HUES48 (cell line): Measurements from ENCODE around the gene ID2.
"Not testable (repeated sequence)": the region's sequence is repeated elsewhere in the genome, so short reads cannot be mapped to it uniquely, and the experiment has no call there.

Source experiments
- H3K27ac ChIP-seq: one replicate; pipeline ENCODE4 v1.7.0; 2013; ENCODE audit warnings: low read depth, low read length, inconsistent platforms
- H3K27me3 ChIP-seq: 2 replicates; pipeline ENCODE4 v1.6.1; 2013; ENCODE audit warnings: mild to moderate bottlenecking, low read length; ENCODE audit not compliant: control insufficient read depth, insufficient read depth
- H3K36me3 ChIP-seq: 2 replicates; pipeline ENCODE4 v1.6.1; 2013; ENCODE audit warnings: low read length; ENCODE audit not compliant: control insufficient read depth, insufficient read depth
- H3K4me1 ChIP-seq: 2 replicates; pipeline ENCODE4 v1.6.1; 2013; ENCODE audit warnings: mild to moderate bottlenecking, low read length; ENCODE audit not compliant: control insufficient read depth, insufficient read depth
- H3K4me3 ChIP-seq: 2 replicates; pipeline ENCODE4 v1.5.1; 2013; ENCODE audit warnings: mild to moderate bottlenecking, low read depth, low read length
- H3K9ac ChIP-seq: 2 replicates; pipeline ENCODE4 v1.6.1; 2013; ENCODE audit warnings: mild to moderate bottlenecking, low read depth, low read length, moderate library complexity
- H3K9me3 ChIP-seq: 2 replicates; pipeline ENCODE4 v1.6.1; 2013; ENCODE audit warnings: low read length; ENCODE audit not compliant: control insufficient read depth, insufficient read depth

ID2 gene

DNA sequence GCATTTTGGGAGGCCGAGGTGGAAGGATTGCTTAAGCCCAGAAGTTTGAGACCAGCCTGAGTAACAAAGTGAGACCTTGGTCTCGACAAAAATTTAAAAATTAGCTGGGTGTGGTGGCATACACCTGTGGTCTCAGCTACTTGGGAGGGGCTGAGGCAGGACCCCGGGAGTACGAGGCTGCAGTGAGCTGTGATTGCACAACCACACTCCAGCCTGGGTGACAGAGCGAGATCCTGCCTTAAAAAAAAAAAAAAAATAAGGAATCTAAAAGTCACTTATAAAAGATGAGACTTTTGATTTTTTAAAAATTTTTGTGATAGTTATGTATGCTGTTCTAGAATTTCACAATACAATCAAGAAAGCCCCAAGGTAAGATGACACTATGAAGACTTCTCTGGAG is 33.1 kb downstream of the ID2 start:
- H3K9ac ChIP-seq, result no peak overlapping the region
- no peaks in the 10 kb centered on the region for H3K36me3 ChIP-seq
- no peaks in the 10 kb centered on the region for H3K27me3 ChIP-seq
- H3K4me1 ChIP-seq, result no peaks in the 10 kb centered on the region
- no peaks in the 10 kb centered on the region for H3K9me3 ChIP-seq
- no peak overlapping the region for H3K4me3 ChIP-seq
- H3K27ac ChIP-seq, result no peak overlapping the region

- Histone ChIP-seq H3K4me1 (no peaks in the 10 kb centered on the region), H3K27me3 (no peaks in the 10 kb centered on the region), H3K36me3 (no peaks in the 10 kb centered on the region), H3K4me3 (no peak overlapping the region), H3K9ac (no peak overlapping the region), H3K27ac (no peak overlapping the region), H3K9me3 (no peaks in the 10 kb centered on the region)
Observed at GRCh38 chr2:8719528-8719927, 37.7 kb downstream of the ID2 start.

- no peaks in the 10 kb centered on the region for H3K4me1 ChIP-seq
- no peaks in the 10 kb centered on the region for H3K9me3 ChIP-seq
- H3K4me3 ChIP-seq, result no peak overlapping the region
- no peak overlapping the region for H3K27ac ChIP-seq
- no peaks in the 10 kb centered on the region for H3K36me3 ChIP-seq
- H3K9ac ChIP-seq, result no peak overlapping the region
- no peaks in the 10 kb centered on the region for H3K27me3 ChIP-seq
Observed at GRCh38 chr2:8720741-8721140, 38.9 kb downstream of the ID2 start.

- no peaks in the 10 kb centered on the region for H3K4me1 ChIP-seq
- H3K27ac ChIP-seq, result no peak overlapping the region
- H3K27me3 ChIP-seq, result no peaks in the 10 kb centered on the region
- no peaks in the 10 kb centered on the region for H3K9me3 ChIP-seq
- H3K9ac ChIP-seq, result no peak overlapping the region
- H3K4me3 ChIP-seq, result no peak overlapping the region
- H3K36me3 ChIP-seq, result no peaks in the 10 kb centered on the region
Observed at GRCh38 chr2:8721410-8721809, 39.6 kb downstream of the ID2 start.

DNA sequence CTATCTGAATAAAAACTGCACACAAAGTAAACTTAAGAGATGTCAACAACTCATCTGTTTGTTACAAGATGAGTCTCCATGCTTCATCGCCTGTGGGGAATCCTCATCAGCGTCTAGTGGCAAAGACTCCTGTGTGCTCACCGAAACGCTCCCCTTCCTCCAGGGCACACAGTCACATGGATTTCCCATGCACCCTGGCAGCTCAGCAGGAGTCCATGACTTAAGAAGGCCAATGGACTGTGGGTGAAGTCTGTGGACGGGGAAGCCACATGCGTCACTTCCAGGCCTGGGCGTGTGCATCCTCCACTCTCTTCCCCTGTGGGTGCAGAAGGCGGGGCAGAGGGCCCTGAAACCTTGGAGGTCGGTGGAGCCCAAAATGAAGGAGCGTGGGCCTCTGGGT is 41.1 kb downstream of the ID2 start:
- no peaks in the 10 kb centered on the region for H3K9me3 ChIP-seq
- H3K27ac ChIP-seq, result no peak overlapping the region
- H3K27me3 ChIP-seq, result no peaks in the 10 kb centered on the region
- H3K4me1 ChIP-seq, result no peaks in the 10 kb centered on the region
- H3K36me3 ChIP-seq, result no peaks in the 10 kb centered on the region
- H3K4me3 ChIP-seq, result no peak overlapping the region
- no peak overlapping the region for H3K9ac ChIP-seq

DNA sequence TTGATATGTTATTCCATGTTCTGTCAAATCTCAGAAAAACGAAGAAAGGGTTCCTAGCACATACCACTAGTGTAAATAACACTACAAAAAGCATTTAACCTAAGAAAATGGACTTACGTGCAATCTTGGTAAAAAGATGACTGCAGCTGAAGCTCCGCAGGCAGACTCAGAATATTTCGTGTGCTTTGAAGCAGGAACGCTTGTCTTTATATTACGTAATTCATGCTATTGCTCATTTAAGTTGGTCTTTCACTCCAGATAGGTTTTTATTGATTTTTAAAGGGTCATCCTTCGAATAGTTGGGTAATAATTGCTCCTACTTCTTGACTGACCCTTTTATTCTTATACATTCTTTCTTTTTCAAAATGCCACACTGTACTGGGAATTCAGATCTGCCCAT is 44.0 kb downstream of the ID2 start:
- H3K4me1 ChIP-seq, result no peaks in the 10 kb centered on the region
- no peak overlapping the region for H3K27ac ChIP-seq
- H3K36me3 ChIP-seq, result 0 out of 2 replicates have a peak, but pooled peaks cover 6% of the 10 kb centered on the region
- no peaks in the 10 kb centered on the region for H3K9me3 ChIP-seq
- no peaks in the 10 kb centered on the region for H3K27me3 ChIP-seq
- H3K4me3 ChIP-seq, result no peak overlapping the region
- H3K9ac ChIP-seq, result no peak overlapping the region

- Histone ChIP-seq H3K9ac (no peak overlapping the region), H3K4me1 (no peaks in the 10 kb centered on the region), H3K27ac (no peak overlapping the region), H3K4me3 (no peak overlapping the region), H3K36me3 (peaks cover 26% of the 10 kb centered on the region), H3K27me3 (no peaks in the 10 kb centered on the region), H3K9me3 (no peaks in the 10 kb centered on the region)
Observed at GRCh38 chr2:8728305-8729015, 46.6 kb downstream of the ID2 start.

DNA sequence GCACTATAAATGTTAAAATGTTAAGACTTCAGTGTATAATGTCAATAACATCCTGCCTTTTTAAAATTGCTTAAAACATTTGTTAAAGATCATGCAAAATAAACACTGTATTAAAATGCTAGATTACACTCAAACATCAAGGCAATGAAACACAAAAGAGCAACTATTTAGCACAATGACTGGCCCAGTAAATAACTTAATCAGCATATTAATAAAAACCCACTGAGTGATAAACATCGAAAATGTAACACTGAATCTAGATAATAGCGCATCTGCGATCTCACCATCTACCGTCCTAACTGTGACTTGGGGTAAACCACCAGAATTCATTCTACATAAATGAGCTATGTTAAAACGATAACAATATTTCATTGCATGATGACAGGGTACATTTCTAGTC is 47.2 kb downstream of the ID2 start:
- not testable (repeated sequence) for H3K9ac ChIP-seq, H3K9me3 ChIP-seq

GRCh38 chr2:8729939-8730338 is 48.1 kb downstream of the ID2 start:
- Histone ChIP-seq H3K9ac (no peak overlapping the region), H3K9me3 (no peaks in the 10 kb centered on the region), H3K27ac (no peak overlapping the region), H3K4me3 (no peak overlapping the region), H3K36me3 (peaks cover 31% of the 10 kb centered on the region), H3K27me3 (no peaks in the 10 kb centered on the region), H3K4me1 (no peaks in the 10 kb centered on the region)

More for the DNA sequence above, 47.2 kb downstream of the ID2 start:
- not testable (repeated sequence) for H3K4me1 ChIP-seq, H3K4me3 ChIP-seq, H3K27me3 ChIP-seq, H3K27ac ChIP-seq
- H3K36me3 ChIP-seq, result peaks cover 26% of the 10 kb centered on the region

- no peak overlapping the region for H3K9ac ChIP-seq
- no peaks in the 10 kb centered on the region for H3K9me3 ChIP-seq
- peaks cover 31% of the 10 kb centered on the region for H3K36me3 ChIP-seq
- no peaks in the 10 kb centered on the region for H3K27me3 ChIP-seq
- H3K4me1 ChIP-seq, result no peaks in the 10 kb centered on the region
- H3K27ac ChIP-seq, result no peak overlapping the region
- H3K4me3 ChIP-seq, result no peak overlapping the region
Observed at GRCh38 chr2:8732601-8733000, 50.7 kb downstream of the ID2 start.
